HG03521 (cell line): Measurements from ENCODE around the gene PLEKHM2.
"Not testable (repeated sequence)": the region's sequence is repeated elsewhere in the genome, so short reads cannot be mapped to it uniquely, and the experiment has no call there.

Experiments used
- ATAC-seq: cut with Tn5 transposase; IDR thresholded peaks from one replicate; pipeline ENCODE4 v1.9.1; 2021; ENCODE audit warnings: mild to moderate bottlenecking, moderate library complexity; ENCODE audit not compliant: unreplicated experiment

The PLEKHM2 gene, protein sequence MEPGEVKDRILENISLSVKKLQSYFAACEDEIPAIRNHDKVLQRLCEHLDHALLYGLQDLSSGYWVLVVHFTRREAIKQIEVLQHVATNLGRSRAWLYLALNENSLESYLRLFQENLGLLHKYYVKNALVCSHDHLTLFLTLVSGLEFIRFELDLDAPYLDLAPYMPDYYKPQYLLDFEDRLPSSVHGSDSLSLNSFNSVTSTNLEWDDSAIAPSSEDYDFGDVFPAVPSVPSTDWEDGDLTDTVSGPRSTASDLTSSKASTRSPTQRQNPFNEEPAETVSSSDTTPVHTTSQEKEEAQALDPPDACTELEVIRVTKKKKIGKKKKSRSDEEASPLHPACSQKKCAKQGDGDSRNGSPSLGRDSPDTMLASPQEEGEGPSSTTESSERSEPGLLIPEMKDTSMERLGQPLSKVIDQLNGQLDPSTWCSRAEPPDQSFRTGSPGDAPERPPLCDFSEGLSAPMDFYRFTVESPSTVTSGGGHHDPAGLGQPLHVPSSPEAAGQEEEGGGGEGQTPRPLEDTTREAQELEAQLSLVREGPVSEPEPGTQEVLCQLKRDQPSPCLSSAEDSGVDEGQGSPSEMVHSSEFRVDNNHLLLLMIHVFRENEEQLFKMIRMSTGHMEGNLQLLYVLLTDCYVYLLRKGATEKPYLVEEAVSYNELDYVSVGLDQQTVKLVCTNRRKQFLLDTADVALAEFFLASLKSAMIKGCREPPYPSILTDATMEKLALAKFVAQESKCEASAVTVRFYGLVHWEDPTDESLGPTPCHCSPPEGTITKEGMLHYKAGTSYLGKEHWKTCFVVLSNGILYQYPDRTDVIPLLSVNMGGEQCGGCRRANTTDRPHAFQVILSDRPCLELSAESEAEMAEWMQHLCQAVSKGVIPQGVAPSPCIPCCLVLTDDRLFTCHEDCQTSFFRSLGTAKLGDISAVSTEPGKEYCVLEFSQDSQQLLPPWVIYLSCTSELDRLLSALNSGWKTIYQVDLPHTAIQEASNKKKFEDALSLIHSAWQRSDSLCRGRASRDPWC

DNA sequence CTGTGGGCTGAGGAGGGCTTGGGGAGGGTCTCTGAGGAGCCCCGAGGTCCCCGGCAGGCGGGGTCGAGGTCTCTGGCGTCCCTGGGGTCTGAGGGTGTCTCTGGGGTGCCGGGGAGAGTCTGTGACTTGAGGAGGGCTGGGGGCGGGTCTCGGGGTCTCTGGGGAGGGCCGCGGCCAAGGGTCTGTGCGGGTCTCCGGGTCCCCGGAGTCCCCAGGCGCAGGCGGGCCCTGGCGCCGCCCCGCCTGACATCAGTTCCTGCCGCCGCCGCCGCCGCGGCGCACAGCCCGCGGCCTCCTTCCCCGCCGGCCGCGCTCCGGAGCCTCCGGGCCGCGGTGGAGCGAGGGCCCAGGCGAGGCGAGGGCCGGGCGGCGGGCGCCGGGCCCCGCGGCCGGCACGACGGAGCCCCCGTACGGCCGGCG lies at the start of gene PLEKHM2:
TSS of gene PLEKHM2 (plus strand) at position 279 of the 420 bp plus-strand sequence. CDS start 239 bp downstream, outside the sequence.
- ATAC-seq = no peak

- ATAC-seq = no peak
Observed at GRCh38 chr1:15636436-15636835, 47.7 kb upstream of the PLEKHM2 start.

- ATAC-seq = no peak
Observed at GRCh38 chr1:15637826-15638225, 46.3 kb upstream of the PLEKHM2 start.

DNA sequence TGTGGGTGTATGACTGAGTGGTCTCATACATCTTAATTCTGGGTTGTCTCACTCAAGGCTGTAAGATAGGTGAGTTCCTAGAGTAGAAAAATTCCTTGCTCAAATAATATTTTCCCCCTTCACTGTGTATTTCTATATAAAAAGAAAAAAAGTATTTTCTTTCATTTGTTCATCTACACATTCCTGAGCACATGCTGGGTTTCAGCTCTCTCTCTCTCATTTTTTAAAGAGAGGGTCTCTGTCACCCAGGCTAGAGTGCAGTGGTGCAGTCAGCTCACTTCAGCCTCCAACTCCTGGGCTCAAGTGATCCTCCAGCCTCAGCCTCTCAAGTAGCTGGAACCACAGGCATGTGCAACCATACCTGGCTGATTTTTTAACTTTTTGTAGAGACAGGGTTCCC lies 44.9 kb upstream of the PLEKHM2 start:
- ATAC-seq = no peak

GRCh38 chr1:15639931-15640330 lies 44.2 kb upstream of the PLEKHM2 start:
- no peak for ATAC-seq

DNA sequence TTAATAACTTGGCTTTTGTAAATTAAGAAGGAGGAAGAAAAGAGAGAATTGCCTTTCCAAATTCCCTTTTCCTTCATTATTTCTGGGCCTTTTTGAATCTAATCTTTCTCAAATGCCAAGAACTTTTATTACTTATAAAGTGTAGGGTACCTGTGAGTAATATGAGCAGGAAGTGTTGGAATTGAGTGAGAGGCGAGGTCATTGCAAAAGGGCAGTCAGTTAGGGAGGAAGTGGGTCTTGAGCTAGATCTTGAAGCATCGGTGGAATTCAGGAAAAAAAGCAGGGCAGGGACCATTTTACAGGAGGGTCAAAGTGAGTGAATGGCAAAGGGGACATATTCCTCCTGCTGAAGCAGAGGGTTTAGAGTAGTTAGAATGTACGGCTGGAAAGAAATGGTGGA lies 43.5 kb upstream of the PLEKHM2 start:
- no peak for ATAC-seq

DNA sequence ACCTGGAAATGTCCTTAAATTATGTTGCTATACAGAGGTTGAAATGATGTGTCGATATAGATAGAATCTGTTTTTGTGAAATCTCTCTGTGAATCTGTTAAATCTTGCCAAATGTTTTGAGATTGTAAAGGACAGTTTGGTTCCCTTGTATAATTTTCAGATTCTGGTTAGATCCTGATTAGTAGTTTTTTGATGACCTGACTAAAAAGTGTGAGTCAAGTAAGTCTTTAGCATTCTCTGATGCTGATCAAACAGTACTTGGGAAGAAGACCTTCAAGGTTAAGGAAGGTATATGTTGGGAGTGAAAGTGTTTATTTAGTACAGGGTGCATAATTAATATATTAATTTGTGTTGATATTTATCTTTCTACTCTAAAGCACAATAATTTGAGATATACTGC lies 34.2 kb upstream of the PLEKHM2 start:
- ATAC-seq = no peak

GRCh38 chr1:15650433-15650832 lies 33.7 kb upstream of the PLEKHM2 start:
- ATAC-seq = no peak

DNA sequence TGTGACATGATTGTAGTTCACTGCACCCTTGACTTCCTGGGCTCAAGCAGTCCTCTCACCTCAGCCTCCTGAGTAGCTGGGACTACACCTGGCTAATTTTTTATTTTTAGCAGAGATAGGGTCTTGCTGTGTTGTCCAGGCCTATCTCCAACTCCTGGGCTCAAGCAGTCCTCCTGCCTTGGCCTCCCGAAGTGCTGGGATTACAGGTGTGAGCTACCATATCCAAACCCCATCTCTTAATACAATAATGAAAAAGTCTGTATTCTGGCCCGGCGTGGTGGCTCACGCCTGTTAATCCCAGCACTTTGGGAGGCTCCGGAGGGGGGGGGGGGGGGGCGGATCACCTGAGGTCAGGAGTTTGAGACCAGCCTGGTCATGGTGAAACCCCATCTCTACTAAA lies 32.0 kb upstream of the PLEKHM2 start:
- ATAC-seq = not testable (repeated sequence)

DNA sequence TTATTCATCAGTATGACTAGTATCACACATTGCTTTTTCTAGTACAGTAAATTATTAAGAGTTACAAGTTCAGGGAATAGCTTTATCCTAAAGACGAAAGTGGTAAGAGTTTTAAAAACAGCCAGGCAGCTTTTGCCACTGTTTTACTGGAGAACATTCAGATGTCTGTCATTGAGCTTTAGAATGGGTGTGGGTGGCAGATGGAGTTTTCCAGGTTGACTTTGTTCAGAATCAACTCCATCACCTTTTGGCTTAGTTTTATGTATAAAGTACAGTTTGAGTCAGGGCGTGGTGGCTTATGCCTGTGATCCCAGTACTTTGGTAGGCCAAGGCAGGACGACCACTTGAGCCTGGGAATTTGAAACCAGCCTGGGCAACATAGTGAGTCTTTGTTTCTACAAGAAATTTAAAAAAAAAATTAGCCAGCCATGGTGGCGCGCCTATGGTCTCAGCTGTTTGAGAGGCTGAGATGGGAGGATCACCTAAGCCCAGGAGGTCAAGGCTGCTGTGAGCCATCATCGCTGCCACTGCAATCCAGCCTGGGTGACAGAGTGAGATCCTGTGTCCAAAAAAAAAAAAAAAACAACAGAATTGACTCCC lies 29.9 kb upstream of the PLEKHM2 start:
- ATAC-seq = no peak

- no peak for ATAC-seq
Observed at GRCh38 chr1:15656464-15656863, 27.7 kb upstream of the PLEKHM2 start.

GRCh38 chr1:15657021-15657420 lies 27.1 kb upstream of the PLEKHM2 start:
- ATAC-seq = no peak

GRCh38 chr1:15660151-15660550 lies 24.0 kb upstream of the PLEKHM2 start:
- no peak for ATAC-seq

GRCh38 chr1:15662477-15662876 lies 21.6 kb upstream of the PLEKHM2 start:
- ATAC-seq = no peak

- ATAC-seq = no peak
Observed at GRCh38 chr1:15663925-15664324, 20.2 kb upstream of the PLEKHM2 start.

DNA sequence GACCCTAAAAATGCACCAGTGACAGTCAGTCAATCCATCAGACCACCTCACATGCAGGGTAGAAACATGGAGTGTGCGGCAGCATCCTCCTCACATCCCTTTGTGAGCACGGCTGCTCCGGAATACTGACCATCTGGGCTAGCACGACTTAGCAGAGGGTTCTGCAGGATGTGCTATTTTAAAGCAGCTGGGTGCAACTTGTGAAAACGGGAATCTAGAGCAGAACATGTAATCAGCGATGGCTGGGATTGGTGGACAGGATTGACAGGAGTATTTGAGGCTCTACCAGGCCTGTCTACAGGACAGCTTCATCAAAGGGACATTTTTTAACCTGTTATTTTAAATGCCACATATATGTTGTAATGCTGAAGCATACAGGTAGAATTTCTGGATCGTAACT lies 16.8 kb upstream of the PLEKHM2 start:
- no peak for ATAC-seq

GRCh38 chr1:15668089-15668754 lies 15.9 kb upstream of the PLEKHM2 start:
- ATAC-seq = no peak

DNA sequence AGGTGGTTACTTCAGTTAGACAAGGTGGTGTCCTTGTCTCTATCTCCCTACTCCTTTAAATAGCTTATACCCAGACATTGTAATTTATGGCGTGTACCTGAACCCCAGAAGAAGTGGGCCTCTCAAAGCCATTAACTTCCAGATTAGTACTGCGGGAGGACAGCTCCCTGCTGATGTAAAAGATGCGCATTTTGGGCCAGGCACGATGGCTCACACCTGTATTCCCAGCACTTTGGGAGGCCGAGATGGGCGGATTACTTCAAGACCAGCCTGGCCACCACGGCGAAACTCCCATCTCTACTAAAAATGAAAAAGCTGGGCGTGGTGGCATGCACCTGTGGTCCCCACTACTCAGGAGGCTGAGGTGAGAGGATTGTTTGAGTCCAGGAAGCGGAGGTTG lies 15.0 kb upstream of the PLEKHM2 start:
- ATAC-seq = no peak

- ATAC-seq = no peak
Observed at GRCh38 chr1:15669864-15670263, 14.3 kb upstream of the PLEKHM2 start.

GRCh38 chr1:15671430-15671829 lies 12.7 kb upstream of the PLEKHM2 start:
- no peak for ATAC-seq
